Liver (tissue), 9 donors: Measurements from ENCODE around the gene PAX7. TPM values are rescaled to one million over a fixed set of nuclear protein-coding genes. Genes with fewer than 3 reads are reported as not detected.

Source experiments
- DNase-seq: peaks from one replicate; pipeline ENCODE4 v3.0.0-alpha.2; 2017; ENCODE audit warnings: low spot score
- H3K27ac ChIP-seq, 2 donors: one replicate each; pipeline ENCODE4 v1.7.0; 2013; ENCODE audit warnings: inconsistent platforms in 2 of 2, low read length in 2 of 2, control low read depth in 1 of 2, low read depth in 1 of 2, mild to moderate bottlenecking in 1 of 2
- H3K27me3 ChIP-seq, 4 donors: one replicate each; pipeline versions ENCODE4 v1.6.1 to v1.7.0; 2013; ENCODE audit warnings: low read length in 3 of 4, inconsistent platforms in 1 of 4, mild to moderate bottlenecking in 1 of 4, moderate library complexity in 1 of 4; ENCODE audit not compliant: control insufficient read depth in 4 of 4, insufficient read depth in 4 of 4
- H3K36me3 ChIP-seq, 4 donors: one replicate each; pipeline versions ENCODE4 v1.6.1 to v1.7.0; 2013; ENCODE audit warnings: low read length in 3 of 4, mild to moderate bottlenecking in 3 of 4, low read depth in 1 of 4, moderate library complexity in 1 of 4; ENCODE audit not compliant: control insufficient read depth in 4 of 4, insufficient read depth in 3 of 4
- H3K4me1 ChIP-seq, 4 donors: one replicate each; pipeline versions ENCODE4 v1.6.1 to v1.7.0; 2013; ENCODE audit warnings: low read length in 3 of 4, mild to moderate bottlenecking in 3 of 4, moderate library complexity in 1 of 4; ENCODE audit not compliant: control insufficient read depth in 4 of 4, insufficient read depth in 4 of 4
- H3K4me3 ChIP-seq, 3 donors: one replicate each; pipeline versions ENCODE4 v1.6.1 to v1.7.0; 2013; ENCODE audit warnings: low read length in 3 of 3, control low read depth in 1 of 3, low read depth in 1 of 3, mild to moderate bottlenecking in 1 of 3
- H3K9ac ChIP-seq, 2 donors: one replicate each; pipeline ENCODE4 v1.7.0; 2013; ENCODE audit warnings: low read length in 2 of 2, mild to moderate bottlenecking in 2 of 2, moderate library complexity in 2 of 2, control low read depth in 1 of 2, low read depth in 1 of 2
- H3K9me3 ChIP-seq, 4 donors: one replicate each; pipeline versions ENCODE4 v1.6.1 to v1.7.0; 2013; ENCODE audit warnings: low read length in 3 of 4; ENCODE audit not compliant: control insufficient read depth in 4 of 4
- ATF3 ChIP-seq: IDR thresholded peaks from 2 replicates; pipeline ENCODE4 v1.6.1; 2016; ENCODE audit warnings: antibody characterized with exemption
- CTCF ChIP-seq: fragments of 150-350 bp; IDR thresholded peaks from 2 replicates; pipeline ENCODE4 v1.5.1; 2017; ENCODE audit warnings: improper control_type of control experiment, low read depth, low read length; ENCODE audit not compliant: missing input control
- GABPA ChIP-seq, 2 donors: IDR thresholded peaks in 1 of 2; conservative IDR thresholded peaks in 1 of 2; 2 replicates each; pipeline ENCODE4 v1.6.1; 2016; ENCODE audit warnings: antibody characterized with exemption in 2 of 2, mild to moderate bottlenecking in 1 of 2, moderate library complexity in 1 of 2
- HNF4G ChIP-seq: IDR thresholded peaks from 2 replicates; pipeline ENCODE4 v1.6.1; 2016; ENCODE audit warnings: antibody characterized with exemption
- NR2F2 ChIP-seq: IDR thresholded peaks from 2 replicates; pipeline ENCODE4 v1.6.1; 2016; ENCODE audit warnings: antibody characterized with exemption
- REST ChIP-seq: IDR thresholded peaks from 2 replicates; pipeline ENCODE4 v1.6.1; 2016; ENCODE audit warnings: antibody characterized with exemption, mild to moderate bottlenecking
- RXRA ChIP-seq, 2 donors: IDR thresholded peaks; 2 replicates each; pipeline ENCODE4 v1.6.1; 2017 to 2018; ENCODE audit warnings: antibody characterized with exemption in 2 of 2, mild to moderate bottlenecking in 1 of 2
- SP1 ChIP-seq: IDR thresholded peaks from 2 replicates; pipeline ENCODE4 v1.6.1; 2018; ENCODE audit warnings: antibody characterized with exemption, mild to moderate bottlenecking
- TAF1 ChIP-seq: conservative IDR thresholded peaks from 2 replicates; pipeline ENCODE4 v1.6.1; 2016; ENCODE audit warnings: antibody characterized with exemption, mild to moderate bottlenecking
- YY1 ChIP-seq: IDR thresholded peaks from 2 replicates; pipeline ENCODE4 v1.6.1; 2016; ENCODE audit warnings: antibody characterized with exemption, mild to moderate bottlenecking
- ZBTB33 ChIP-seq: IDR thresholded peaks from 2 replicates; pipeline ENCODE4 v1.6.1; 2016; ENCODE audit warnings: antibody characterized with exemption
- WGBS: extraction: QIAGEN DNeasy Blood & Tissue Kit; methylation state at CpG from one replicate; pipeline ENCODE4 v1.1.7; 2013; 5-methylcytosine and 5-hydroxymethylcytosine counted together
- polyA plus RNA-seq, 2 donors: library from polyadenylated mRNA; stranded (reverse) in 1 of 2; unstranded in 1 of 2; fragments of 200-250 nt in 1 of 2; fragments of >200 nt in 1 of 2; fragmentation: Nextera tagmentation in 1 of 2; extraction: Ambion mirVana in 1 of 2; gene quantifications; one replicate each; pipeline versions ENCODE4 v1.2.1 to v1.2.3, GENCODE V29; 2013 to 2015
- total RNA-seq, 2 donors: library from RNA; depleted of rRNA; stranded (reverse); fragments of >200 nt; gene quantifications; one replicate each; pipeline ENCODE4 v1.2.3, GENCODE V29; 2014
- donor health status: healthy.
- donor health status: healthy.
- donor health status: healthy.
- donor health status: healthy.
- donor health status: healthy.

The PAX7 gene
- total and polyA plus RNA-seq, 4 donors: not detected

- H3K27me3 ChIP-seq: peaks cover 0 to 2% (median 0%) of the 10 kb centered on the region in 4 donors
- WGBS: 67% methylated on average over 13 of the region's 13 CpGs
- DNase-seq: no peak
These were observed 27.3 kb upstream of the PAX7 start for GRCh38 chr1:18603212-18603852.

GRCh38 chr1:18606443-18607288, 24.0 kb upstream of the PAX7 start:
- WGBS: 68% methylated on average over 19 of the region's 19 CpGs
- H3K4me1 ChIP-seq: no peaks in the 10 kb centered on the region
- no peak overlapping the region for H3K27ac ChIP-seq
- no peaks in the 10 kb centered on the region for H3K9me3 ChIP-seq
- DNase-seq: no peak
- no peak overlapping the region for H3K9ac ChIP-seq
- no peak overlapping the region for H3K4me3 ChIP-seq
- peaks cover 0 to 4% (median 0%) of the 10 kb centered on the region in 4 donors for H3K27me3 ChIP-seq
- H3K36me3 ChIP-seq: no peaks in the 10 kb centered on the region
- no peak for TF ChIP-seq YY1
- no peak for TF ChIP-seq CTCF
- TF ChIP-seq RXRA (IDR thresholded peaks at IDR 0.05): no peak
- TF ChIP-seq GABPA (IDR thresholded peaks at IDR 0.05 in 1 of 2, conservative IDR thresholded peaks at IDR 0.05 in 1 of 2): no peak
- TF ChIP-seq ATF3: no peak
- no peak for TF ChIP-seq TAF1

More at GRCh38 chr1:18603212-18603852, 27.3 kb upstream of the PAX7 start:
- Histone ChIP-seq H3K9me3 (no peaks in the 10 kb centered on the region), H3K36me3 (no peaks in the 10 kb centered on the region), H3K9ac (no peak overlapping the region), H3K4me3 (no peak overlapping the region), H3K27ac (no peak overlapping the region), H3K4me1 (no peaks in the 10 kb centered on the region)
- TF ChIP-seq HNF4G (no peak), ZBTB33 (no peak), SP1 (no peak), REST (no peak), ATF3 (no peak), NR2F2 (no peak)
